HK-2 (cell line): ENCODE data around the gene LGMN.

Experiments used
- DNase-seq: peaks from one replicate; pipeline ENCODE4 v3.0.0-alpha.2; 2018; ENCODE audit not compliant: unreplicated experiment

Gene LGMN

GRCh38 chr14:92676403-92677086 lies 71.9 kb downstream of the LGMN start:
- DNase-seq = no peak

GRCh38 chr14:92675976-92676375 lies 72.5 kb downstream of the LGMN start:
- DNase-seq = no peak

GRCh38 chr14:92675421-92675820 lies 73.0 kb downstream of the LGMN start:
- no peak for DNase-seq

- no peak for DNase-seq
Measured at GRCh38 chr14:92673601-92674150, 74.8 kb downstream of the LGMN start.

- no peak for DNase-seq
Measured at GRCh38 chr14:92670643-92671366, 77.6 kb downstream of the LGMN start.

- DNase-seq = no peak
Measured at GRCh38 chr14:92670160-92670559, 78.3 kb downstream of the LGMN start.

GRCh38 chr14:92668276-92668973 lies 80.0 kb downstream of the LGMN start:
- no peak for DNase-seq

GRCh38 chr14:92666251-92666650 lies 82.2 kb downstream of the LGMN start:
- no peak for DNase-seq

GRCh38 chr14:92665661-92666110 lies 82.7 kb downstream of the LGMN start:
- no peak for DNase-seq

GRCh38 chr14:92663049-92663448 lies 85.4 kb downstream of the LGMN start:
- DNase-seq = no peak

GRCh38 chr14:92660571-92660970 lies 87.9 kb downstream of the LGMN start:
- no peak for DNase-seq

- DNase-seq = no peak
Measured at GRCh38 chr14:92659765-92660561, 88.5 kb downstream of the LGMN start.

- DNase-seq = no peak
Measured at GRCh38 chr14:92658684-92659083, 89.7 kb downstream of the LGMN start.

GRCh38 chr14:92658160-92658559 lies 90.3 kb downstream of the LGMN start:
- no peak for DNase-seq

GRCh38 chr14:92657457-92658142 lies 90.8 kb downstream of the LGMN start:
- DNase-seq = no peak

- no peak for DNase-seq
Measured at GRCh38 chr14:92656306-92657081, 91.9 kb downstream of the LGMN start.

- no peak for DNase-seq
Measured at GRCh38 chr14:92655419-92656201, 92.8 kb downstream of the LGMN start.

- no peak for DNase-seq
Measured at GRCh38 chr14:92654239-92654901, 94.1 kb downstream of the LGMN start.
